Non-pigmented ciliary epithelial cell (primary cell): ENCODE measurements around the gene RSPH10B2.
A peak's percentile ranks its signal among the peaks of the same experiment; 100 is the strongest.
"Not testable (repeated sequence)": the region's sequence is repeated elsewhere in the genome, so short reads cannot be mapped to it uniquely, and the experiment has no call there.

Source experiments
- DNase-seq: peaks from one replicate; pipeline ENCODE4 v3.0.0-alpha.2; 2010; ENCODE audit warnings: low read depth

The RSPH10B2 gene

DNA sequence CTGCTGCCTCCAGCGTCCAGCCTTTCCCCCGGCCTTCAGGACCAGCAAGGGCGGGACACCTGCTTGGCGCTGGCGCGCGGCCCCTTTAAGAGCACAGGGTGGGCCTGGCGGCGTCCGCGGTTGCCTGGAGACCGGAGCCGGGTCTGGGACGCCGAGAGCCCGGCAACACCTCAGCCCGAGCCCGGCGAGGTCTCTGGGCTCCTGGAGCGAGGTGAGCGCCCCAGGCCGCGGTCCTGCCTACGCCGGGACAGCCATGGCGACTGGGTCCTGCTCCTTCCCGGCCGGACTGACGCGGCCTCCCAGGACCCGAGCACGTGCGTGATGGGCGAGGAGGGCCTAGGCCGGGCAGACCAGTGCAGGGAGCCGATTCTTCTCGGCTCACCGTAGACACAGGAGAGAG, at the start of gene RSPH10B2:
Gene RSPH10B2 (plus strand): TSS at position 140 of the 400 bp plus-strand sequence. CDS start 3,575 bp downstream, outside the sequence.
- not testable (repeated sequence) for DNase-seq

DNA sequence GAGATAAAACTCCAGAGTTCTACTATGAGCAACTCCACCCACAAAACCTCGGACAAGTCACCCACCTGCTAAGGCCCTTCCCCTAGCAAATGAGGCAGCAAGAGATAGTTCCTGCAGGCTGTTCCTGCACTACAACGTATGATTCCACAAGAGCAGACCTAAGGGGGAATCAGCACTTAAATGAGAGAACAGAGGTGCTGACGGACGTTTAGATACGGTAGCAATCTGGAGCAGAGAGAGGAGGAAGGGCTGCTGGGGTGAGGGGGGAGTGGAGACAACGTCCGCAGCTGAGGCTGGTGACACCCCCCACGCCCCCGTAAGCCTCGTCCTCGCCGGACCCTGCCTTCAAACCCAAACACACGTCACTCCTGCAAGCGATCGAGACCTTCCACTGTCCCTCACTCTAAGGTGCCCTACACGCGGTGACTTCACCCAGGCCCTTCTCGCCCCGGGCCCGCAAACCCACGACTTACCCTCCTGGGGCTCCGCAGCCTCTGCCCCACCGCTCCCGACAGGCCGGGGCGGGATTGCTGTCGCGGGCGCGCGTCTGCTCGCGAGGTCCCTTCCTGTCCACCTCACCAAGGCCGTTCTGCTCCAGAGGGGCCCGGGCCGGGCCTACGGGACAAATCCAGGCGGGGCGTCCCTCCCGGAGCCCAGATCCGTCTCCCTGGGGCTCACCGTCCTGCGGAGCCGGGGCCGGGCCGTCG, 47.8 kb upstream of the RSPH10B2 start:
- no peak for DNase-seq

DNA sequence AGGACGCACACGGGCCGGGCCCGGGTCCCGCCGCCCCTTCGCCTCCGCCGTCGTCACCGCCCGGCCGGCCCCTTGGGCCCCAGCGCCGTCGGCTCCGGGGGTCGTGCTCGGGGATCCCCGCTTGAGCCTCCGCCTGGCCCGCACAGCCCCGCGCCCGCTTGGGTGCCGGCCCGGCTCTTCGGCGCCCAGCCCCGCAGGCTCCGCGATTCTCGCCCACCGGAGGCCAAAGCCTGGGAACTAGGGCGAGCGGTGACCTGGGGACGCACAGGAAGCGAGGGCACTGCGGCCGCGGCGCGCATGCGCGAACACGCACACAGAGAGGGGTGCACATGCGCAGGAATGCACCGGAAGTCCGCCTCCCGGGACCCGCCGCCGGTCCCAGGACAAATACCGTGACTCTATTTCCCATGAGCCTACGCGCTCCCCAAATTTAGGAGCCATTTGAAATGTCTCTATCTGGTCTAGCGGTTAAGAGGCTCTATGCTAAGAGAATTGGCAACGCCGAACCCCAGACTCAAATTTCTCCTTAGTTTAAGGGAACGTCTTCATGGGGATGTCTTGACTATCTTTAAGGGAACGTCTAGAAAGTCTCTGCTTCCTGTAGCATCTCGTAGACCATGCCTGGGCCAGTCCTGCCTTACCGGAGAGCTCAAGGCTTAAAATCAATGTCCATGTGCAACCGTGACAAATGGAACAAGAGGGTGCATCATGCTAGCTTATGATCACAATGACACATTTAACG, 47.1 kb upstream of the RSPH10B2 start, which contains the start of gene ZNF12:
Gene ZNF12 (minus strand): TSS at position 282 of the 742 bp plus-strand sequence. CDS start 1,774 bp downstream, outside the sequence.
- peak; percentile 51 for DNase-seq

DNA sequence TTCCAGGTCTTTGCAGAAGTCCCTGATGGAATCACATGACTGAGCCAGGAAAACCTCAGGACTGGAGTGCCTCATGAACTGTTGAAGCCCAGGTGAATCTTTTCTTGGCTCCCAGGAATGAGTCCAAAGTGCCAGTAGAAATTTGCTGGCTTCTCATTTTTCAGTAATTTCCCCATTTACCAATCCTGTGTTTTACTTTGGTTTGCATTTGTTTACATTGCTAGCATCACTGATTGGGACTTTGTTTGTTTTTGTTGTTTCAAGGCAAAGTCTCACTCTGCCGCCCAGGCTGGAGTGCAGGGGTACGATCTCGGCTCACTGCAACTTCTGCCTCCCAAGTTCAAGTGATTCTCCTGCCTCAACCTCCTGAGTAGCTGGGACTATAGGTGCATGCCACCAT, 45.6 kb upstream of the RSPH10B2 start:
- no peak for DNase-seq

DNA sequence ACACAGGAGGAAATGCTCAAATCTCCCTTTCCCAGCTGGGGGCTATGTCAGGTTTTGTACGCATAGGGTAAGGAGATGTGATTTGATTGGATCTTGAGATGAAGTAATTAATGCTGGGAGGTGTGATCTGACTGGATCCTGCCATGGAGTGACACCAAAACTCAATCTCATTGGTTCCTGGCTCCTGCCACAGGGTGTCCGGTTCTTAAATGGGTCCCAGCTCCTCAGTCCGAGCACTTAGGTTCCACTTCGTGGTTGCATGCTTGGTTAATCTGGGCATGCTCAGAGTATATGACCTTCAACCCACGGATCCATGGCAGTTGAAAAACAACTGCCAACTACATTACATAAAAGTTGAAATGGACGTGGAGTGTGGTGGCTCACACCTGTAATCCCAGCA, 44.1 kb upstream of the RSPH10B2 start:
- no peak for DNase-seq

DNA sequence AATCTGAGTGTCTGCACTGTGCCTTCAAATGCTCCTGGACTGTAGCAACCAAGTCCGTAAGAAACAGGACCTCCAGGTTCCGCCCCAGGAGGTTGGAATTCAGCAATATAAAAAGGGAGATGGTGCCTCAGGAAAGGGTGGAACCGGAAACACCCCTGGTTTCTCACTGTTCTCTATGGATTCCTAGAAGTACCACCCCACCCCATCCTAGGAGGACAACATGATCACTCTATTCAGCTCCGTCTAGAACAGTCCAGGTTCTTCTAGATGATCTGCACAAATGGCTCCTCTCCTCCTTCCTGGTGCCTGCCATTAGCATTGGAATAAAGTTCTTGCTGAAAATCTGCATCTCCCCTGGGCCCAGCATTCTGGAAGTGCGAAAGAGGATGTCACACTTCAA, 39.5 kb upstream of the RSPH10B2 start:
- DNase-seq, result no peak

DNA sequence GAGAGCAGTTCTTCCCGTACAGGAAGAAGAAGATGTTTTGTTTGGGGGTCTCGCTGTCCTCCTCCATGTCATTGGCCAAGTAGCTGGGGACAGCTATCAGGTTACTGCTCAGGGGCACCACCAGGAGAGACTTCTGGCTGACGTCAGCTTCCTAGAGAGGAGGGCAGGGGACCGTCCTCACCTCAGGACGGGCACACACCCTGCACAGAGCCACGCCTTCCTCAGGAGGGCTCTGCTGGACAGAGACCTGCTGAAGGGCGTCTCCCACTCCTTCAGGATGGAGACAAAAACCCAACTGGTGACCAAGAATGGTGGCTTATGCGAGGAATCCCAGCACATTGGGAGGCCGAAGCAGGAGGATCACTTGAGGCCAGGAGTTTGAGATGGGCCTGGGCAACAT, 38.0 kb upstream of the RSPH10B2 start:
- not testable (repeated sequence) for DNase-seq

DNA sequence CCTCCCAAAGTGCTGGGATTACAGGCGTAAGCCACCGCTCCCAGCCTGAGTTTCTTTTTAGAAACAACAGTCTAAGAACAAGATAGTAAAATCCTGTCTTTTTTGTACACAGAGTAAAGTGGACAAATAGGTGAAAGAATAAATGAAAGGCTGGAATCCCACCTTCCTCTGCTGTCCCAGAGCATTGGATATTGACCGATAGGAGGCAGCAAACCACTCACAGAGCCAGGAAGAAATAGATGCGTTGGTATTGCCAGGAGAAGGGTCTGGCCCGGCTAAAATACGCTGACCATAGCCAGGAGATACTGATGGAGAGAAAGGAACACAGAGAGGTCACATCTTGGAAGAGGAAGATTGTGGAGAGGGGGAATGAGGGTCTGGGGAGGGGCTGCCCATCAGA, 35.8 kb upstream of the RSPH10B2 start:
- DNase-seq, result no peak

DNA sequence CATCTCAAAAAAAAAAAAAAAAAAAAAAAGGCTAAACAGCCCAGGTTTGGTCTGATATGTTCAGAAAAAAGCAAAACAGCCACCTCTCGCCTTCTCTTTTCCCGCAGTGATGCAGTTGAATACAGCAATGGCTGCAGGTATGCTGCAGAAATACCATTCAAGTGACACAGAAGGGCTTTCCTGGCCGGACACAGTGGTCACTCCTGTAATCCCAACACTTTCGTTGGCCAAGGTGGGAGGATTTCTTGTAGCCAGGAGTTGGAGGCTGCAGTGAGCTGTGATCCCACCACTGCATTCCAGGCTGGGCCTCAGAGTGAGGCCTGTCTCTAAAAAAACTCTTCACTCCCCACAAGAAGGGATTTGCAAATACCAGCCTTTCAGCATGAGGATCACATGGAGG, 29.6 kb upstream of the RSPH10B2 start:
- not testable (repeated sequence) for DNase-seq

DNA sequence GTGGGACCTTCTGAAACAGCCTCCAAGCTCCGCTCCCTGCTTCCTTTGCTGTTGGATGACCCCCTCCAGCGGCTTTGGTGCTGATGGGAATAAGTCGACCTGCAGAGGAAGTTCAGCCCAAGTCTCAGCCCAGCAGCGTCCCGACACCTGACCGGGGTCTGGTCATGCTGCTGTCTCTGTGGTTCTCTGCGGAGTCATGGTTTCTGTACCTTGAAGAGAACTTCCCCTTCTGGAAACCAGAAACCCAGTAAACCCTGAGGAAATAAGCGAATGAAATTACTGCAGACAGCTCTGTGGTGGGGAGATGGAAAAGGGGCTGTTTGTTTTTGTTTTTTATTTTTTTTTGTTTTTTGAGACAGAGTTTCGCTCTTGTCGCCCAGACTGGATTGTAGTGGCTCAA, 28.9 kb upstream of the RSPH10B2 start:
- DNase-seq, result no peak

DNA sequence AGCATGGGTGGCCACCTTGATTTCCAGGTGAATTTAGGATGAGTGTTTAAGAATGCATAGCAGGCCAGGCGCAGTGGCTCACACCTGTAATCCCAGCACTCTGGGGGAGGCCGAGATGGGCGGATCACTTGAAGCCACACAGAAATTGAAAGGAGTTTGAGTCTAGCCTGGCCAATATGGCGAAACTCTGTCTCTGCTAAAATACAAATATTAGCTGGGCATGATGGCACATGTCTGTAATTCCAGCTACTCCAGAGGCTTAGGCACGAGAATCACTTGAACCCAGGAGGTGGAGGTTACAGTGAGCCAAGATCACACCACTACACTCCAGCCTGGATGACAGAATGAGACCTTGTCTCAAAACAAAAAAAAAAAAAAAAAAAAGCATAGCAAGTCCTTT, 27.6 kb upstream of the RSPH10B2 start:
- not testable (repeated sequence) for DNase-seq

DNA sequence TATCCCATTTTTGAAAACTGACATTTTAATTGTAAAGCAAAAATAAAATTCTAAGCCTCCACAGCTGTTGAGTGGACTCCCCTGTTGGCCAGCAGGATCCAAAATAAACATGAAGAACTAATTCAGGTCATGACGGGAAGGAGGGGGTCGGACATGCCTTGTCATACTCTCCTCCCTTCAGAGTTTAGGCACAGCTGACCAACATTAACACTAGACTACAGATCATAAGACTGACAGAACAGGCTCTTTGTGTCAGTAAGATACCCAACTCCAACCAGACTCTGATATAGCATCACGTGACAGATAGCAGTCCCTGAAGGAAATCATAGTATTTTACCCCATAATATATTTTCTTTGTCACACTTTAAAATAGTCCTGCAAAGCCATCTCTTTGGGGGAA, 26.2 kb upstream of the RSPH10B2 start:
- no peak for DNase-seq

DNA sequence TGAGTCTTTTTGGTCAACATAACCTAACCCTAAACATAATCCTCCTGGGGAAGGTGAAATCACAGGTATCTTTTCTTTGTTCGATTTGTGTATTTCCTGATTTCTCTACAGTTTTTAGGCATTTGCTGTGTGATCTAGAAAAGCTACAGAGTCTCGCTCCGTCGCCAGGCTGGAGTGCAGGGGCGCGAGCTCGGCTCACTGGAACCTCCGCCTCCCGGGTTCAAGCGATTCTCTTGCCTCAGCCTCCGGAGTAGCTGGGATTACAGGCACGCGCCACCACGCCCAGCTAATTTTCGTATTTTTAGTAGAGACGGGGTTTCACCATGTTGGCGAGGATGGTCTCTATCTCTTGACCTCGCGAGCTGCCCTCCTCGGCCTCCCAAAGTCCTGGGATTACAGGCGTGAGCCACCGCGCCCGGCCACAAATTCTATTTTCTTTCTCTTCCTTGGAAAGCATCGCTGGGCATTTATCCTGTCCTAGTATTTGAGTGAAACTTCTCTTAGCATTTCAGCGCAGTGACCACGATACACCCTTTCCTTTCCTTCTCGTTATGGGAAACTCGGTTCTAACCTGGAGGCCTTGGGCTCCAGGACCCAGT, 24.9 kb upstream of the RSPH10B2 start:
- not testable (repeated sequence) for DNase-seq

DNA sequence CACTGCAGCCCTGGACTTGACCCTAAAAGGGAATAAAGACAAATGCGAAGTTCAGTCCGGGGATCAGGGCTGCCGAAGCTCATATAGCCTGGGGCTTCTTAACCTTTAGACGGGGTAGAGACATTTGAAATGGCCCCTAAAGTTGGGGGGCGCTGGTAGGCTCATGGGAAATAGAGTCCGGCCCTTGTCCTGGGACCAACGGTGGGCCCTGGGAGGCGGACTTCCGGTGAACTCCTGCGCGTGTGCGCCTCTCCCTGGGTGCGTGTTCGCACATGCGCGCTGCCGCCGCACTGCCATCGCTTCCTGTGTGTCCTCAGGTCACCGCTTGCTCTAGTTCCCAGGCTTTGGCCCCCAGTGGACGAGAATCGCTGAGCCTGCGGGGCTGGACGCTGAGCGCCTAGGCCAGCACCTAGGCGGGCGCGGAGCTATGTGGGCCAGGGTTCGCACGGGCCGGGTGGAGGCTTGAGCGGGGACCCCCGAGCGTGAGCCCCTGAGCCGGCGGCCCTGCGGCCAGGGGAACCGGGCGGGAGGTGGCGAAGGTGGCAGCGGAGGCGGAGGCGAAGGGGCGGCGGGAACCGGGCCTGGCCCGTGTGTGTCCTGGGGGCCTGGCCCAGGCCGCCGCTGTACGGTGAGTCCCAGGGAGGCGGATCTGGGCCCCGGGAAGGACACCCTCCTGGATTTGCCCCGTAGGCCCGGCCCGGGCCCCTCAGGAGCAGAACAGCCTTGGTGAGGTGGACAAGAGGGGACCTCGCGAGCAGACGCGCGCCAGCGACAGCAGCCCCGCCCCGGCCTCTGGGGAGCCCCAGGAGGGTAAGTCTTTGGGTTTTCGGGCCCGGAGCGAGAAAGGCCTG, 24.2 kb upstream of the RSPH10B2 start:
- peak; percentile 67 for DNase-seq

DNA sequence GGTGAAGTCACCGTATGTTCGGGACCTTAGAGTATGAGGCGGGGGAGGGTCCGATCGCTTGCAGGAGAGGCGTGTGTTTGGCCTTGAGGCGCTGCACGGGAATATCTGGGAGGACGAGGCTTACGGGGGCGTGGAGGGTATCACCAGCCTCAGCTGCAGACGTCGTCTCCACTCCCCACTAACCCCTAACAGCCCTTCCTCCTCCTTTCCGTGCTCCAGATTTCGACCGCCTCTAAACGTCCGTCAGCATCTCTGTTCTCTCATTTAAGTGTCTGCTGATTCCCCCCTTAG, 23.6 kb upstream of the RSPH10B2 start:
- no peak for DNase-seq

DNA sequence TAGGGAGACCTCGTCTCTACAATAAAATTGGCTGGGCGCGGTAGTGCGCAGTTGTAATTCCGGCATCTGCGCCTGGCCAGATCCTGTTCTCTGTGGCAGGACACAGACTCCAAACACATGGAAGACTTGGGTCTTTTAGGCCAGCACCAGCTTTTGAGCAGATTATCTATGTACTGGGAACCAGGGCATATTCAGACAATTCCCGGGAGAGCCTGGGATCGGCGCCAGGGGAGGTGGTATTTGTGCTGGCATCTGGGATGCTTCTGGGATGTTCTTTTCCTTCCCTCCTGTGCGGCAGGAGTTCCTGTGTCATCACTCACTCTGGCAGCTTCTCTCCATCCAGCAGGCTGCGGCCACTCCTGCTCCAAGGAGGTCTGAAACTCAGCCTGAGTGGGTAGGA, 15.5 kb upstream of the RSPH10B2 start:
- not testable (repeated sequence) for DNase-seq

DNA sequence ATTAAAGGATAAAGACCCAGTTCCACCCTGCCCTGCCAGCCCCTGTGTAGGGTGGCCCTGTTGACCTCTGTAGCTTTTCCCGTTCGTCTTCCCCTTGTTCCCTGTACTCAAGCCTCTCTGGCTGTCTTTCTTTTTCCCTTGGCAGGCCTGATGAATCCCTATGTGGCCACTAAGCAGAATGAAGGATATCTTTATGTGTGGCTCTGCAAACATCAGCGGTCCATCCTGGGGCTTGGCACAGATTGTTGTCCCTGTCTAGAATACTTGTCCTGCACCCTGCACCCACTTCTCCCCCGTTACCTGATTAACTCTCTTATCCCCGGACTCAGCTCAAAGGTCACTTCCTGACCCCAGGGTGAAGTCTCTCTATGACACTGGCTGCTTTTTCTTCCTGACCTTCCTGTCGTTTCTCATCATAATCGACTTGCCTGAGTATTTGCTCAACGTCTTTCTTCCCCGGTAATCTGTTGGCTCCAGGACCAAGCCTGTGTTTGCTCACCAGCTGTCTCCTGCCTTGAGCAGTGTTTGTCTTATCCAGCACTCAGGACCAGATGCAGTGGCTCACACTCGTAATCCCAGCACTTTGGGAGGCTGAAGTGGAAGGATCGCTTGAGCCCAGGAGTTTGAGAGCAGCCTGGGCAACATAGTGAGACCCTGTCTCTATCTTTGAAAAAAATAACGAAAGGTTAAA, 9.3 kb upstream of the RSPH10B2 start:
- DNase-seq, result not testable (repeated sequence)

DNA sequence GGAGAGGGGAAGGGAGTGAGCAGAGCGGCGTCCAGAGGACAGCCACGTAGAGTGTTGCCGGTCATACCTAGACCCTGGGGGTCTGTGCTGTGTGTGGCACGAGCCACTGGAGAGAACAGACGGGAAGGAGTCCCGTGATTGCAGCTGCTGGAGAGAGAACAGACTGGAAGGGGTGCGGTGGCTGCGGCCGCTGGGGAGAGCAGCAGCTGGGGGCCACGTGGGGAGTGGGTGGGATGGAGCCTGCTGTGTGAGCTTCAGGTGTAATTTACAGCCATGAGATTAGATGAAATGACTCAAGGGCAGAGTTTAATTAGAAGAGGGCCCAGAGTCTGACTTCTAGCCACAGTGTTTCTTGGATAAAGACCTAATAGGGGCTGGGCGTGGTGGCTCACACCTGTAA, 4.6 kb upstream of the RSPH10B2 start:
- not testable (repeated sequence) for DNase-seq

DNA sequence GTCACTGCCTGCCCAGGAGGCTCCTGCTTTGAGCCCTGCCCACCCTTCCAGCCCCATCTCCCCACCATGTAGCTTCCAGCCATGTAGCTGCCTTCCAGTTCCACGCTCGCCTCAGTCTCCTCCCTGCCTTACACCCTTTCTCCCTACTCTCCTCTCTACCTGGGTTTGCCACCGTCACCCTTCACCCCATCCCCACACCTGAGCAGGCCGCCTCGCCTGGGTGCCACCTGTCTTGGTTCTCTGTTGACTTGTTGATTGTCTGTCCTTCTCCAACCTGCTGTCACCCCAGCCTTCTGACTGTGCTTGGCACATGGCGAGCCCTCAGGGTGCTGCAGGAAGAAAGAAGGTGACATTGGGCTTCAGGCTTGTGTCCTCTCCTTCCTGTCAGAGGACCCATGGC, 3.7 kb upstream of the RSPH10B2 start:
- not testable (repeated sequence) for DNase-seq

DNA sequence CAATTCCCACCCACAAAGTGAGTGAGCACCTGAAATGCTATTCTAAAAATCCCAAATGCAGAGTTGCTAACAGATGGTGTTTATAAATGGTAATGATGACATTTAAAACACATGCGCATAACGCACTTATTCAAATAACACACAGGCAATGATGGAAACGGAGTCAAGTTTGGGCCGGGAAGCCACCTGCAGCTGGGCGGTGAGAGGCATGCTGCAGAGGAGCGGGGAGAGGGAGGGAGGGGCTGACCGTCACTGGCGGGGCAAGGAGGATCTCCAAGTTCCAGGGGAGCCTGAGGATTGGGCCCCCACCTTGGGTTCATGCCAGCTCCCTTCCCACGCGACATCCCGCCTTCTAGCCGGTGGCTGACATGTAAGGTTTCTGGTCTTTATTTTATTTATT, 7.3 kb downstream of the RSPH10B2 start:
- DNase-seq, result not testable (repeated sequence)

DNA sequence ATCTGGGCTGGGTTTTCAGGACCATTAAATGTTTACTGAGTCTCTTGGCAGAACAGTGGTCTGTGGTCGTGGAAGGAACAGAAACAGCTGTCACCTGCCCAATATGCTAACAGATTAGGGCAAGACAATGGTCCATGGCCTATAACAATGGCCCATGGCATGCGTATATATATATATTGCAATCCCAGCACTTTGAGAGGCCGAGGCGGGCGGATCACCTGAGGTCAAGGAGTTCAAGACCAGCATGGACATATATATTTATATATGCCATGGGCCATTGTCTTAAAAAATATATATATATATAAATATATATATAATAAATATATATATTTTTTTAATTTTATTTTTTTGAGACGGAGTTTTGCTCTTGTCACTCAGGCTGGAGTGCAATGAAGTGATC, 27.7 kb downstream of the RSPH10B2 start:
- not testable (repeated sequence) for DNase-seq

DNA sequence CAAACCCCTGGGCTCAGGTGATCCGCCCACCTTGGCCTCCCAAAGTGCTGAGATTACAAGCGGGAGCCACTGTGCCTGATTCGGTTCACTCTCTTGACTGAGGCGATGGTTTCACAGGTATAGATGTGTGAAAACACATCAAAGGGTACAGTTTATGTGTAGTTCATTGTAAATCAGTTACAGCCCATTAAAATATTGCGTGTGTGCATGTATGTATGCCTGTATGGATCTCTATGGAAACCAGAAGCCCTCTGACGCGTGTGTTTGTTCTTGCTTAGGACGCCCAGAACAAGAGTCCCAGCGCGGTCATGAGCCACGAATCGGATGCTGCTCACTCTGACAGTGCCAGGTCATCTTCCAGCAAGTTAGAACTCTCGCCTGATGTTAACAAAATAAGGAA, 35.5 kb downstream of the RSPH10B2 start:
- not testable (repeated sequence) for DNase-seq
